ENCODE measurements around the gene SLC22A4. TPM values are rescaled to one million over a fixed set of nuclear protein-coding genes. Genes with fewer than 3 reads are reported as not detected.

Gene SLC22A4
- total RNA-seq, 1 donor: 2.9 TPM

DNA sequence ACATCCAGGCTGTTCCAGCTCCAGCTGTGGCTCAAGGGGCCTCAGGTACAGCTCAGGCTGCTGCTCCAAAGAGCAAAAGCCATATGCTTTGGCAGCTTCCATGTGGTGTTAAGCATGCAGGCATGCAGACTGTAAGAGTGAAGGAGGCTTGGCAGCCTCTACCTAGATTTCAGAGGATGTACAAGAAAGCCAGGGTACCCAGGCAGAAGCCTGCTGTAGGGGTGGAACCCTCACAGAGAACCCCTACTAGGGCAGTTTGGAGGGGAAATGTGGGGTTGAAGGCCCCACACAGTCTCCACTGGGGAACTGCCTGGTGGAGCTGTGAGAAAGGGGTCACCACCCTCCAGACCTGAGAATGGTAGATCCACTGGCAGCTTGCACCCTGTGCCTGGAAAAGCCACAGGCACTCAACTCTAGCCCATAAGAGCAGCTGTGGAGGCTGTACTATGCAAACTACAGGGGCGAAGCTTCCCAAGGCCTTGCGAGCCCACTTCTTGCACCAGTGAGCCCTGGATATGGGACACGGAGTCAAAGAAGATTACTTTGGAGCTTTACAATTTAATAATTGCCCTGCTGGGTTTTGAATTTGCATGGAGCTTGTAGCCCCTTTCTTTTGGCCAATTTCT is 61.1 kb downstream of the SLC22A4 start:
- no peaks in the 10 kb centered on the region for H4K20me1 ChIP-seq (ENCODE audit: insufficient read depth, low read length)
- no peak overlapping the region for H3K4me2 ChIP-seq (ENCODE audit: insufficient read depth, low read length)
- no peak overlapping the region for H3K27ac ChIP-seq (ENCODE audit: low read depth, low read length)
- H3K79me2 ChIP-seq (ENCODE audit: insufficient read depth, low read length): no peaks in the 10 kb centered on the region
- no peak for DNase-seq (ENCODE audit: insufficient read length, low spot score, missing footprints)
- H3K9me3 ChIP-seq (ENCODE audit: low read depth, low read length): no peaks in the 10 kb centered on the region
- no peak overlapping the region for H3K4me3 ChIP-seq (ENCODE audit: insufficient read depth, low read length)
- TF ChIP-seq, protein P1, sequence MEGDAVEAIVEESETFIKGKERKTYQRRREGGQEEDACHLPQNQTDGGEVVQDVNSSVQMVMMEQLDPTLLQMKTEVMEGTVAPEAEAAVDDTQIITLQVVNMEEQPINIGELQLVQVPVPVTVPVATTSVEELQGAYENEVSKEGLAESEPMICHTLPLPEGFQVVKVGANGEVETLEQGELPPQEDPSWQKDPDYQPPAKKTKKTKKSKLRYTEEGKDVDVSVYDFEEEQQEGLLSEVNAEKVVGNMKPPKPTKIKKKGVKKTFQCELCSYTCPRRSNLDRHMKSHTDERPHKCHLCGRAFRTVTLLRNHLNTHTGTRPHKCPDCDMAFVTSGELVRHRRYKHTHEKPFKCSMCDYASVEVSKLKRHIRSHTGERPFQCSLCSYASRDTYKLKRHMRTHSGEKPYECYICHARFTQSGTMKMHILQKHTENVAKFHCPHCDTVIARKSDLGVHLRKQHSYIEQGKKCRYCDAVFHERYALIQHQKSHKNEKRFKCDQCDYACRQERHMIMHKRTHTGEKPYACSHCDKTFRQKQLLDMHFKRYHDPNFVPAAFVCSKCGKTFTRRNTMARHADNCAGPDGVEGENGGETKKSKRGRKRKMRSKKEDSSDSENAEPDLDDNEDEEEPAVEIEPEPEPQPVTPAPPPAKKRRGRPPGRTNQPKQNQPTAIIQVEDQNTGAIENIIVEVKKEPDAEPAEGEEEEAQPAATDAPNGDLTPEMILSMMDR (IDR thresholded peaks at IDR 0.05; ENCODE audit: extremely low read depth, low read depth, low read length): no peak
- peaks cover 8% of the 10 kb centered on the region for H3K27me3 ChIP-seq (ENCODE audit: insufficient read depth, low read length)
- no peak overlapping the region for H2AFZ ChIP-seq (ENCODE audit: low read length)
- no peaks in the 10 kb centered on the region for H3K36me3 ChIP-seq (ENCODE audit: insufficient read depth, low read length)
- no peaks in the 10 kb centered on the region for H3K4me1 ChIP-seq (ENCODE audit: insufficient read depth, low read length)

DNA sequence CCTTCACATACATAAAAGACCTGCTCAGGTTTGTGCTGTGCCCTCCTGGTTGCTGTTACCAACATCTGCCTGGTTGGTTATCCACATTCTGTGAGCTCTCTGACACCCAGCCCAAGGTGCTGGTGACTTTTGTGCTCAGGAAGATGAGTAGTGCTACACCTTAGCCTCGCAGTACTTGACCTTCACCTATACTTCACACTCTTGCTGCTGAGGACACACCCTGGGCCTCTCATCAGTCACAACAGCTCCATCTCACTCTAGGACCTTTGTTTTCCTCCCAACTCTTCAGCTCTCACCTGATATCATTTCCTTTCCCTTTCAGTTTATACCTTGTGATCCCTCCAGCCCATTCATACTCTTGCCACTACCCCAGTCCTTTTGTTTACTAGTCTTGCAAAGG is 64.6 kb downstream of the SLC22A4 start:
- Histone ChIP-seq H3K79me2 (ENCODE audit: insufficient read depth, low read length) (no peaks in the 10 kb centered on the region), H4K20me1 (ENCODE audit: insufficient read depth, low read length) (no peaks in the 10 kb centered on the region), H3K36me3 (ENCODE audit: insufficient read depth, low read length) (no peaks in the 10 kb centered on the region), H3K4me2 (ENCODE audit: insufficient read depth, low read length) (no peak overlapping the region), H3K4me1 (ENCODE audit: insufficient read depth, low read length) (peaks cover 10% of the 10 kb centered on the region), H3K27me3 (ENCODE audit: insufficient read depth, low read length) (peaks cover 3% of the 10 kb centered on the region), H3K27ac (ENCODE audit: low read depth, low read length) (no peak overlapping the region), H3K4me3 (ENCODE audit: insufficient read depth, low read length) (no peak overlapping the region), H2AFZ (ENCODE audit: low read length) (no peak overlapping the region), H3K9me3 (ENCODE audit: low read depth, low read length) (no peaks in the 10 kb centered on the region)
- TF ChIP-seq, protein P1 (IDR thresholded peaks at IDR 0.05; ENCODE audit: extremely low read depth, low read depth, low read length): no peak
- no peak for DNase-seq (ENCODE audit: insufficient read length, low spot score, missing footprints)

DNA sequence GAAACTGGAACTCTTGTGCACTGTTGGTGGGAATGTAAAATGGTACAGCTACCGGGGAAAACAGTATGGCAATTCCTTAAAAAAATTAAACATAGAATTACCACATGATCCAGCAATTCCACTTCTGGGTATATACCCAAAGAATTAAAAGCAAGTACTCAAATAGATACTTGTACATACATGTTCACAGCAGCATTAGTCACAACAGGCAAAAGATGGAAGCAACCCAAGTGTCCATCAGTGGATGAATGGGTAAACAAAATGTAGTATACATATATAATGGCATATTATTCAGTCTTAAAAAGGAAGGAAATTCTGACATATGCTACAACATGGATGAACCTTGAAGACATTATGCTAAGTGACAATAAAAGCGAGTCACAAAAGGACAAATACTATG is 67.9 kb downstream of the SLC22A4 start:
- TF ChIP-seq, protein P1 (IDR thresholded peaks at IDR 0.05; ENCODE audit: extremely low read depth, low read depth, low read length): no peak

DNA sequence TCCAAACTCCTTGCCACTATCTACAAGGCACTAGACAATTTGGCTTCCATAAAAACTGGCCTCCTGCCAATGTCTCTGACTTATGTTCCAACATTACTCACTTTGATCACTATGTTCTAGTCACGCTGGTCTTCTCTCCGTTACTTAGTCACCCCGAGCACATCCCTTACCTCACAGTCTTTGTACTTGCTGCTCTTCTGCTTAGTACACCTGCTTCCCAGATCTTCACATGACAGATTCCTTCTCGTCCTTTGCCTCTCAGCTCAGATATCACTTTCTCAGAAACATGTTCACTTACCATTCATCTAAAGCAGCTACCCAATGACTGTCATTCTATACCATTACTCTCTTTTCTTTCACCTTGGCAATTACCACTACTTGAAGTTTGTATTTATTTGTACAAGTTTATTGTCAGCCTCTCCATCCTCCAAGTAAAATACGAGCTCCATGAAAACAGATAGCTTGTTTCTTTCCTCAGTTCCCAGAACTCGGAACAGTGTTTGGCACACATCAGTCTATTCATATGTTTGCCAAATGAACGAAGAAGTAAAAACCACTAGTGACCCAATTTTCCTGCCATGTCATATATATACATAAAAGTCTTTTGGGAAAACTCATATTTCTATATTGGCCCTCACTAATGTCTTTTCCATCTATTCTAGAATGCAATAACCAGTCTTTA is 69.4 kb downstream of the SLC22A4 start:
- H3K79me2 ChIP-seq (ENCODE audit: insufficient read depth, low read length): no peaks in the 10 kb centered on the region
- peak overlapping the region; percentile 4 for H3K4me2 ChIP-seq (ENCODE audit: insufficient read depth, low read length)
- H3K36me3 ChIP-seq (ENCODE audit: insufficient read depth, low read length): no peaks in the 10 kb centered on the region
- peaks cover 24% of the 10 kb centered on the region for H3K4me1 ChIP-seq (ENCODE audit: insufficient read depth, low read length)
- peak overlapping the region; percentile 77 for H3K27ac ChIP-seq (ENCODE audit: low read depth, low read length)
- peak; percentile 86 for DNase-seq (ENCODE audit: insufficient read length, low spot score, missing footprints)
- no peaks in the 10 kb centered on the region for H3K27me3 ChIP-seq (ENCODE audit: insufficient read depth, low read length)
- no peak overlapping the region for H2AFZ ChIP-seq (ENCODE audit: low read length)
- no peaks in the 10 kb centered on the region for H3K9me3 ChIP-seq (ENCODE audit: low read depth, low read length)
- H4K20me1 ChIP-seq (ENCODE audit: insufficient read depth, low read length): no peaks in the 10 kb centered on the region
- TF ChIP-seq, protein P1 (IDR thresholded peaks at IDR 0.05; ENCODE audit: extremely low read depth, low read depth, low read length): no peak
- H3K4me3 ChIP-seq (ENCODE audit: insufficient read depth, low read length): no peak overlapping the region

More for the DNA sequence above, 67.9 kb downstream of the SLC22A4 start:
- H3K4me2 ChIP-seq (ENCODE audit: insufficient read depth, low read length): no peak overlapping the region
- H3K79me2 ChIP-seq (ENCODE audit: insufficient read depth, low read length): no peaks in the 10 kb centered on the region
- no peaks in the 10 kb centered on the region for H3K36me3 ChIP-seq (ENCODE audit: insufficient read depth, low read length)
- H3K27ac ChIP-seq (ENCODE audit: low read depth, low read length): no peak overlapping the region
- no peaks in the 10 kb centered on the region for H4K20me1 ChIP-seq (ENCODE audit: insufficient read depth, low read length)
- H3K4me1 ChIP-seq (ENCODE audit: insufficient read depth, low read length): peaks cover 24% of the 10 kb centered on the region
- no peak overlapping the region for H3K4me3 ChIP-seq (ENCODE audit: insufficient read depth, low read length)
- no peak overlapping the region for H2AFZ ChIP-seq (ENCODE audit: low read length)
- no peak for DNase-seq (ENCODE audit: insufficient read length, low spot score, missing footprints)
- no peaks in the 10 kb centered on the region for H3K27me3 ChIP-seq (ENCODE audit: insufficient read depth, low read length)
- H3K9me3 ChIP-seq (ENCODE audit: low read depth, low read length): no peaks in the 10 kb centered on the region

Measured in osteoblast (primary cell).